ENCODE results near the gene EFCAB5. TPM values are rescaled to one million over a fixed set of nuclear protein-coding genes. Genes with fewer than 3 reads are reported as not detected.

EFCAB5 gene
- total and polyA plus RNA-seq, 2 of the 8 experiments (the other 6 are each of a cell fraction or from before 2014, with no cell fraction given) = 0.05 to 0.34 TPM

DNA sequence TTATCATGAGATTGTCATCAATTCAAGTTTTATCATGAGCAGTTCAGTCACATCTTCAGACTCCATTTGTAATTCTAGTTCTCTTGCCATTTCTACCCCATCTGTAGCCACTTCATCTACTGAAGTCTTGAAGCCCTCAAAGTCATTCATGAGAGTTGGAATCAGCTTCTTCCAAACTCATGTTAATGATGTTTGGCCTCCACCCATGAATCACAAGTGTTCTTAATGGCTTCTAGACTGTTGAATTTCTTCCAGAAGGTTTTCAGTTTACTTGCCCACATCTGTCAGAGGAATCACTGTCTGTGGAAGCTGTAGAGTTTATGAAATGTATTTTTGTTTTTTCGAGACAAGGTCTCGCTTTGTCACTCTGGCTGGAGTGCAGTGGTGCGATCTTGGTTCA, 191.2 kb downstream of the EFCAB5 start (continued):
- no peak for TF ChIP-seq CHD7 (IDR thresholded peaks at IDR 0.05; ENCODE audit: insufficient replicate concordance, low read length)
- TF ChIP-seq POLR2A (IDR thresholded peaks at IDR 0.05; ENCODE audit: control extremely low read depth in 1 of 2, low read depth in 2 of 2, low read length in 2 of 2) = no peak
- no peak for TF ChIP-seq NANOG (IDR thresholded peaks at IDR 0.05; ENCODE audit: insufficient read depth, low read depth, low read length, poor library complexity, severe bottlenecking)
- TF ChIP-seq CHD2 (IDR thresholded peaks at IDR 0.05; ENCODE audit: low read length) = no peak
- no peak for TF ChIP-seq BRCA1 (IDR thresholded peaks at IDR 0.05; ENCODE audit: low read depth, low read length)
